Renal cortex interstitium (tissue), 11 donors: ENCODE data around the gene CCNE1. TPM values are rescaled to one million over a fixed set of nuclear protein-coding genes. Genes with fewer than 3 reads are reported as not detected.

Experiments used
- DNase-seq, 11 donors: peaks; one replicate each; pipeline ENCODE4 v3.0.0-alpha.2; 2013; ENCODE audit warnings: low read depth in 9 of 11, low spot score in 4 of 11; ENCODE audit errors: extremely low read depth in 1 of 11
- polyA plus RNA-seq, 3 donors: library from polyadenylated mRNA; unstranded; fragments of 120-200 nt; gene quantifications; one replicate each; pipeline ENCODE4 v1.2.1, GENCODE V29; 2013; ENCODE audit not compliant: insufficient read length in 3 of 3

The CCNE1 gene
- polyA plus RNA-seq, 3 donors, result 6.1 to 11.5 (median 11.0) TPM

- DNase-seq, result no peak
These were observed 46.8 kb downstream of the CCNE1 start for GRCh38 chr19:29858621-29859020.

- no peak for DNase-seq
These were observed 48.7 kb downstream of the CCNE1 start for GRCh38 chr19:29860492-29860891.

- no peak for DNase-seq
These were observed 49.8 kb downstream of the CCNE1 start for GRCh38 chr19:29861574-29861973.

GRCh38 chr19:29866011-29866410, 54.2 kb downstream of the CCNE1 start:
- DNase-seq, result no peak

GRCh38 chr19:29867984-29868383, 56.2 kb downstream of the CCNE1 start:
- DNase-seq, result no peak

GRCh38 chr19:29871143-29871542, 59.4 kb downstream of the CCNE1 start:
- DNase-seq, result no peak

GRCh38 chr19:29872224-29872731, 60.5 kb downstream of the CCNE1 start:
- no peak for DNase-seq

GRCh38 chr19:29873024-29873800, 61.4 kb downstream of the CCNE1 start:
- DNase-seq, result no peak

Other genes starting within 250 kb of the CCNE1 start
- gene POP4, start 205.7 kb upstream of the CCNE1 start, polyA plus RNA-seq, result 10 to 100 TPM; 58.1 to 75.1 (median 64.2) TPM
- 1 to 10 TPM; 1.3 to 2.1 (median 2.0) TPM for gene PLEKHF1, start 146.5 kb upstream of the CCNE1 start, polyA plus RNA-seq
- 10 to 100 TPM; 24.5 to 26.9 (median 26.6) TPM for gene C19orf12, start 96.7 kb upstream of the CCNE1 start, polyA plus RNA-seq
- gene URI1, start 130.2 kb downstream of the CCNE1 start, polyA plus RNA-seq, result 100 to 1,000 TPM in 2 of 3 donors, 10 to 100 TPM in 1; 96.9 to 114 (median 107) TPM